ENCODE measurements around the gene THEMIS. TPM values are rescaled to one million over a fixed set of nuclear protein-coding genes. Genes with fewer than 3 reads are reported as not detected.
A peak's percentile ranks its signal among the peaks of the same experiment; 100 is the strongest.
"Not testable (repeated sequence)": the region's sequence is repeated elsewhere in the genome, so short reads cannot be mapped to it uniquely, and the experiment has no call there.

The THEMIS gene
- total RNA-seq, 2 experiments from 2014 or later, result 142 to 144 TPM

DNA sequence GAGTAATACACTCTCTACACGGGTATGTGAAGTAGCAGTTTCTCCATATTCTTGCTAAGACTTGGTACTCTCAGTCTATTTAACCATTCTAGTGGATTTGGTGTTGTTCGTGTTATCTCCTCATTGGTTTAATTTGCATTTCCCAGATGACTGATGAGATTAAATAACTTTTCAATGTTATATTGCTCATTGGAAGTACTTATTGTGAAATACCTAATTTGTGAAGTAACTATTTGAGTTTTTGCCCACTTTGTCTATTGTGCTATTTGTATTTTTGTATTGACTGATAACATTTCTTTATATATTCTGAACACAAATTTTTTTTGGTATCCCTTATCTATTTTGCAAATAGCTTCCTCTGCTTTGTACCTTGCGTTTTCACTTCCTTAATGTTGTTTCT is 167.9 kb downstream of the THEMIS start:
- peaks cover 54% of the 10 kb centered on the region for H3K36me3 Mint-ChIP-seq (ENCODE audit: low read depth)
- peaks cover 27% of the 10 kb centered on the region for H3K4me1 Mint-ChIP-seq (ENCODE audit: low read depth)
- ChIA-PET CTCF (no interaction called here), POLR2A (no interaction called here)
- H3K27me3 Mint-ChIP-seq (ENCODE audit: low read depth), result no peaks in the 10 kb centered on the region
- no peaks in the 10 kb centered on the region for H3K9me3 Mint-ChIP-seq (ENCODE audit: insufficient read depth)
- DNase-seq (no peak), ATAC-seq (no peak)
- no peak overlapping the region for H3K4me3 Mint-ChIP-seq
- H3K27ac Mint-ChIP-seq, result no peak overlapping the region

DNA sequence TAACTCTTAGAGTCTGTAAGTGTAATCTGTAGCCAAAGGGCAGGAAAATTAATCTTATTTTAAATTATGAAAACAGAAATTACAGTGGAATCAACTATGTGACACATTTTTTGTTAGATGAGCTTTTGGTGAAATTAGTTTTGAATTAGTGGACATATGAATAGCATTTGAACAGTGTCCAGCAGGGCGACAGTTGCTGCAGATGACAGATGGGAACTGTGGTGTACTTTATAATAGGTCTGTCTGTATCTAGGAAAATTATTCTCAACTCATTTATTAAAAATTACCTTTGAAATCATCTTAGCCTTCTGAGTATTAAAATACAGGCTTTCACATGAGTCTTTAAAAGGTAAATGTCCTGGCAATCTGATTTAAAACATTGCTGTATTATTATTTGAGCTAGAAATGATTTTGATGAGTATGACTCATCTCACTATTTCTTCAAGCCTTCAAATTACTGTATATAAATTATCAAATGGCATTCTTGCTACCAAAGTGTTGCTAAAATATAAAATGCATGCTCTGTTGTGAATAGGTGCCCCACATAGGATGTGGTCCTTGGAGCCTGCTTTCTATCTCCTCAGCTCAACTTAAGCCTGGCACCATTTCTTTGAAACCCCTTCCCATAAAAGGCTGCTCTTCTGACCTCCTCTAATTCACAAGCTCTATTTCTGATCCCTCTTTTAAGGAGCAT is 173.5 kb downstream of the THEMIS start:
- H3K4me1 Mint-ChIP-seq (ENCODE audit: low read depth), result peaks cover 10% of the 10 kb centered on the region
- ATAC-seq (no peak), DNase-seq (no peak)
- no peaks in the 10 kb centered on the region for H3K27me3 Mint-ChIP-seq (ENCODE audit: low read depth)
- H3K4me3 Mint-ChIP-seq, result no peak overlapping the region
- ChIA-PET POLR2A (no interaction called here), CTCF (interaction anchor here (1.0 to 1.8 kb wide), 4 partner anchors 9 to 601 kb away, joined by 3 to 8 read pairs (median 3); no protein-coding TSS in a partner anchor)
- H3K36me3 Mint-ChIP-seq (ENCODE audit: low read depth), result peaks cover 64% of the 10 kb centered on the region
- H3K9me3 Mint-ChIP-seq (ENCODE audit: insufficient read depth), result no peaks in the 10 kb centered on the region
- peak overlapping the region; percentile 27 for H3K27ac Mint-ChIP-seq

DNA sequence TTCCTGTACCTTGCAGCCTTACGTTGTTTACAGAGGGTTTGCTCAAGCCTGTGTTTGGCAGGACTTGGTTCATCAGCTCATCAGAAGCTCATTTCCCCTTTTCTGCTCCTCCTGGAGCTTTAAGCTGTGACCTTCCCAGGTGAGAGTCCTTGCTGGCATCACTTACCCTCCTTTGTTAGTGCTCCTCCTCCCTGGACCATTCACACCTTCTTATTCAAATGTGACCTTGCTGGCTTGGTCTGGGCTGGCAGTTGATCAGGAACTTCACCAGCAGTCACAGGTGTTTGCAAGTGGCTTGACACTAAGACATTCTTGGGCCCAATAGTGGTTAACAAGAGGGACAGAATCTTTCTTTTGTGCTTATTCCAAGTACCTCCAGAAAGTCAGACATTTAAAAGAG is 175.0 kb downstream of the THEMIS start:
- H3K9me3 Mint-ChIP-seq (ENCODE audit: insufficient read depth), result no peaks in the 10 kb centered on the region
- H3K36me3 Mint-ChIP-seq (ENCODE audit: low read depth), result peaks cover 65% of the 10 kb centered on the region
- peaks cover 8% of the 10 kb centered on the region for H3K4me1 Mint-ChIP-seq (ENCODE audit: low read depth)
- H3K27me3 Mint-ChIP-seq (ENCODE audit: low read depth), result no peaks in the 10 kb centered on the region
- no peak overlapping the region for H3K4me3 Mint-ChIP-seq
- H3K27ac Mint-ChIP-seq, result no peak overlapping the region
- ATAC-seq, result peak; percentile 23
- POLR2A ChIA-PET, result no interaction called here
- DNase-seq, result no peak
- CTCF ChIA-PET, result interaction anchor here (0.6 kb wide), 1 partner anchor 285 kb away, joined by 3 read pairs; no protein-coding TSS in a partner anchor

DNA sequence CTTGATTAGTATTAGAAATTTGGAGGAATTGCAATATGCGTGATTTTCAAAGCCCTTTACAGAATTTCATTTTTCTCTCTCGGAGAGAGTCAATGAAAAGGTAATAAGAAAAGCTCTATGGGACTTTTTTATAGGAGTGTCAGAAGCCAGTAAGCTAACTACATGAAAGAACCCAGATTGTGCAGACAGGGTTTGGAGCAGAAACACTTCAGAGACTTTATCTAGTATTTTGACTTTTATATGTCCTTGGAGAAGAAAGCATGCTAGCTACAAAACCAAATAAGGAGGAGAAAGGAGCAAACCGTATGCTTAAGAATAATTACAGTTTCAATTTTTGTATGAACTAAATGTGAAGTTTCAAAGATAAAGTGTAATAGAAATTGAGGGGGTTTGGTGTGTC is 182.2 kb downstream of the THEMIS start:
- H3K4me3 Mint-ChIP-seq, result no peak overlapping the region
- H3K27ac Mint-ChIP-seq, result no peak overlapping the region
- ATAC-seq, result no peak
- POLR2A ChIA-PET, result no interaction called here
- peaks cover under 1% of the 10 kb centered on the region for H3K4me1 Mint-ChIP-seq (ENCODE audit: low read depth)
- DNase-seq, result no peak
- CTCF ChIA-PET, result no interaction called here
- H3K36me3 Mint-ChIP-seq (ENCODE audit: low read depth), result peaks cover 70% of the 10 kb centered on the region
- no peaks in the 10 kb centered on the region for H3K27me3 Mint-ChIP-seq (ENCODE audit: low read depth)
- no peaks in the 10 kb centered on the region for H3K9me3 Mint-ChIP-seq (ENCODE audit: insufficient read depth)

DNA sequence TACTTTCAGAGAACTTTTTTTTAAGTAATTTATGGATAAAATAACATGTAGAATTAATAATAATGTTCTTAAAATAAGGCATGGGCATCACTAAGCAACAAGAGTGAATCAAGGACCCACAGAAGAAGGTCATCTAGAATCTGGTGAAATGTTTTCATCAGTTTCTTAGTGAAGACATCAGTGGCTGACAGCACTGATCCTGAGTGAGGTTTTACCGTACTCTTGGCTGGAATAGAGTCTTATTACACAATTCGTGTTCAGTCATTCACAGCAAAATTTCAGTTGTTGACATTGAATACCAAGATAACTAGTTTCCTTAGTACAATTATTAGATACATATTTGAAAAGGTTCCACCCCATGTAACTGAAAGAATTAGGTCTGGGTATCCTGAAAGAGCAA is 183.5 kb downstream of the THEMIS start:
- H3K4me1 Mint-ChIP-seq (ENCODE audit: low read depth), result peaks cover 2% of the 10 kb centered on the region
- H3K4me3 Mint-ChIP-seq, result no peak overlapping the region
- H3K36me3 Mint-ChIP-seq (ENCODE audit: low read depth), result peaks cover 70% of the 10 kb centered on the region
- no peaks in the 10 kb centered on the region for H3K27me3 Mint-ChIP-seq (ENCODE audit: low read depth)
- DNase-seq, result no peak
- POLR2A ChIA-PET, result no interaction called here
- no peak for ATAC-seq
- H3K9me3 Mint-ChIP-seq (ENCODE audit: insufficient read depth), result no peaks in the 10 kb centered on the region
- CTCF ChIA-PET, result no interaction called here
- H3K27ac Mint-ChIP-seq, result no peak overlapping the region

DNA sequence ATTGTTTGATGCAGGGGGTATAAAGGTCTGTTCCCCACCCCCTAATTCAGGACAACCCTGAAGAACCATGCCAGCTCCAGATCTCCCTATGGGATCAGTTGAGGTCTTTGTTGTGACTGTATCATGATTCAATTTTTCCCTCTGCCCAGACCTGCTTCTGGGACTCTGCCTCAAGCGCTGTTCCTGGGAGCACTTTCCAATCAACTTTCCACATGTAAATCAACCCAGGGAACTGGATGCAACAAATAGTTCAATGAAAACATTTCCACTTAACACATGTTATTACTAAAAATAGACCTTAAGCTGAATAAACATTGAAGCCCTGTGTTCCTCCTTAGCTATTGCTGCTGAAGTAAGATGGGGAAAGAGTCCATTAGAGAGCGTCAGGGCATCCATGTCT is 184.4 kb downstream of the THEMIS start:
- no peaks in the 10 kb centered on the region for H3K27me3 Mint-ChIP-seq (ENCODE audit: low read depth)
- H3K36me3 Mint-ChIP-seq (ENCODE audit: low read depth), result peaks cover 74% of the 10 kb centered on the region
- peaks cover 2% of the 10 kb centered on the region for H3K4me1 Mint-ChIP-seq (ENCODE audit: low read depth)
- DNase-seq (no peak), ATAC-seq (no peak)
- ChIA-PET CTCF (interaction anchor here (1.3 kb wide), 1 partner anchor 11 kb away, joined by 3 read pairs; no protein-coding TSS in a partner anchor), POLR2A (no interaction called here)
- no peak overlapping the region for H3K27ac Mint-ChIP-seq
- H3K9me3 Mint-ChIP-seq (ENCODE audit: insufficient read depth), result no peaks in the 10 kb centered on the region
- H3K4me3 Mint-ChIP-seq, result no peak overlapping the region

DNA sequence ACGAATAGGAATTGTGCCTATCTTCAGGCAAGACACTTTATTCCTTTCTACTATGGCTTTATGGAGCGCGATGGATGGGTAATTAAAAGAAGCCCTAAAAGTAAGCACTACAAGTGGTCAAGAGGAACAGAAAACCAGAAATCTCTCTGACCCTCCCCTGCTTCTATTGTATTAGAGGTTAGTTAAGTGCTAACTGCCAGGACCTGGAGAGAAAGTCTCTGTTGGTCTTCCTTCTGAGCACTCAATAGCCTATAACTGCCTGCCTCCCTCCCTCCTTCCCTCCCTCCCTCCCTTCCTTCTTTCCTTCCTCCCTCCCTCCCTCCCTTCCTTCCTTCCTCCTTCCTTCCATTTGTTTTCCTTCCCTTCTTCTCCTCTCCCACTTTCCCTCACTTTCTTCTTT is 190.2 kb downstream of the THEMIS start:
- Mint-ChIP-seq H3K27ac (peak overlapping the region; percentile 12), H3K36me3 (ENCODE audit: low read depth) (peaks cover 77% of the 10 kb centered on the region), H3K9me3 (ENCODE audit: insufficient read depth) (peaks cover 5% of the 10 kb centered on the region), H3K4me1 (ENCODE audit: low read depth) (peaks cover 2% of the 10 kb centered on the region), H3K27me3 (ENCODE audit: low read depth) (no peaks in the 10 kb centered on the region), H3K4me3 (no peak overlapping the region)
- CTCF ChIA-PET, result interaction anchor here (0.6 to 1.4 kb wide), 2 partner anchors 26 to 279 kb away, joined by 3 to 4 read pairs; no protein-coding TSS in a partner anchor
- POLR2A ChIA-PET, result interaction anchor here (0.6 kb wide), 1 partner anchor 43 kb away, joined by 3 read pairs; no protein-coding TSS in a partner anchor
- no peak for DNase-seq
- ATAC-seq, result no peak

DNA sequence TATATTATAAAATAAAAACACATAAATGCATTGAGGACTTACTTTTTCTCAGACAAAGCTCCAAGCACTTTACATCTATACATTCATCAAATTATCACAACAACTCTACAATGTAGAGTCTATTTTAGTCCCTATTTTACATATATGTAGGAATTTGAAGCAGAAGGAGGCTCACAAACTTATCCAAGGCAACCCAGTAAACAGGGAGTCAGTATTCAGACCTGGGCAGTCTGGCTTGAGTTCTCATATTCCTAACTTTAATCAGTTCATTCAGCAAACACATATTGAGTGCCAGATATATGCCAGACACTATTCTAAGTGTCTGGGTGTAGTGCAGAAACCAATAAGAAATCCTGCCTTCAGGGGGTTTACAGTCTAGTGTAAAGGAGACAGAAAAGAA is 194.6 kb downstream of the THEMIS start:
- Mint-ChIP-seq H3K36me3 (ENCODE audit: low read depth) (peaks cover 73% of the 10 kb centered on the region), H3K4me1 (ENCODE audit: low read depth) (no peaks in the 10 kb centered on the region), H3K27me3 (ENCODE audit: low read depth) (no peaks in the 10 kb centered on the region), H3K27ac (no peak overlapping the region), H3K4me3 (no peak overlapping the region), H3K9me3 (ENCODE audit: insufficient read depth) (peaks cover 5% of the 10 kb centered on the region)
- CTCF ChIA-PET, result no interaction called here
- POLR2A ChIA-PET, result no interaction called here
- no peak for DNase-seq
- no peak for ATAC-seq

DNA sequence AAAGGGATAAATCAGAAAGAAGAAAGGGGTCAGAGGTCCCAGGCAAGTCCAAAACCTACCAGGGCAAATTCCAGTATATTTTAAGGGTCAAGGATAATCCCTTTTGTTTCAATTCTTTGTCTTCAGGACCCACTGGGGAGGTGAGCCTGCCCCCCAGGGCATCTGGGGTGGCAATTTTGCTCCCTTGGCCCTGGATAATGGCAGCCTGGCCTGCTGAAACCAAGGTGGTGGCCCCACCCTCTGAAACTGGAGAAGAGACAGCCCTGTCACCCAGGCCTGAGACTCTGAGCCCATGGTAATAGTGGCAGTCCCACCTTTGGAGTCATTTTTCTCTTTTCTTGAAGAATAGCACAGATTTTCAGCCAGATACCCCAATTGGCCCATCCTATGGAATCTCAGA is 205.8 kb downstream of the THEMIS start:
- no peaks in the 10 kb centered on the region for H3K27me3 Mint-ChIP-seq (ENCODE audit: low read depth)
- ChIA-PET CTCF (no interaction called here), POLR2A (no interaction called here)
- ATAC-seq (no peak), DNase-seq (no peak)
- no peak overlapping the region for H3K27ac Mint-ChIP-seq
- no peak overlapping the region for H3K4me3 Mint-ChIP-seq
- H3K9me3 Mint-ChIP-seq (ENCODE audit: insufficient read depth), result no peaks in the 10 kb centered on the region
- peaks cover 70% of the 10 kb centered on the region for H3K36me3 Mint-ChIP-seq (ENCODE audit: low read depth)
- H3K4me1 Mint-ChIP-seq (ENCODE audit: low read depth), result no peaks in the 10 kb centered on the region

DNA sequence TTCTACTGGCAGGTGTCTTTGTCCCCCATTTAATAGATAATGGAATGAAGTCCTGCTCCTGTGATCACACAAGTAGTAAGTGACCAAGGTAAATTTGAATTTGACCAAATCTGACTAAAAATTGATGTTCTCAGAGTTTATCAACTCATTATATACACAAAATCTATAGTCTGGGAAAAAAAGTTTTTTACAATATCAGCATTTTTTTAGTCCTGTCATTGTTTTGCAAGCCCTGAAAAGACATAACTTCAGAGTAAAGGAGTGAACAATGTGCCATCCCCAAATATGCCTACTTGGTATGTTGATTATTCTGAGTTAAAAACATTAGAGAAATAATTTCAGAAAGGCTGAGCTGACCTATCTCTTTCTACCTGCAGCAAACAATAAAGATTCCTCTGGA is 209.7 kb downstream of the THEMIS start:
- H3K9me3 Mint-ChIP-seq (ENCODE audit: insufficient read depth), result peaks cover 17% of the 10 kb centered on the region
- ChIA-PET POLR2A (no interaction called here), CTCF (no interaction called here)
- no peak overlapping the region for H3K4me3 Mint-ChIP-seq
- no peak for DNase-seq
- no peak for ATAC-seq
- H3K36me3 Mint-ChIP-seq (ENCODE audit: low read depth), result peaks cover 72% of the 10 kb centered on the region
- H3K27ac Mint-ChIP-seq, result no peak overlapping the region
- H3K4me1 Mint-ChIP-seq (ENCODE audit: low read depth), result no peaks in the 10 kb centered on the region
- H3K27me3 Mint-ChIP-seq (ENCODE audit: low read depth), result no peaks in the 10 kb centered on the region

DNA sequence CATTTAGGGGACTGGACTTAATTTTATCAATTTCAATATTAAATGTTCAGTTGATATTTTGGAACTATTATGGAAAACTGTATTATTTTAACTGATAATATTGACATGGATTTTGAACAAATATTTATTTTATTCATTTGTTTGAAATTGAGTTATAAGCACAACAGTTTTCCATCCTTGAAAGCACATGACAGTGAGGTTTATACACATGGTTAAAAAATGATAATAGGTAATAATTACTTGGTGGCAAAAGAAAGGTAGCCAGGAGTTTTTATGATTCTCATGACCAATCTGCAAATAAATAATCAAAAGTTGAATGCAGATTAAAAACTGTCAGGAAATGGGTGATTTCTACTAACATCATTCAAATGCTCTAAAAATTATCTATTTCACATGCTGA is 210.3 kb downstream of the THEMIS start:
- POLR2A ChIA-PET, result no interaction called here
- no peak for ATAC-seq
- H3K27ac Mint-ChIP-seq, result no peak overlapping the region

DNA sequence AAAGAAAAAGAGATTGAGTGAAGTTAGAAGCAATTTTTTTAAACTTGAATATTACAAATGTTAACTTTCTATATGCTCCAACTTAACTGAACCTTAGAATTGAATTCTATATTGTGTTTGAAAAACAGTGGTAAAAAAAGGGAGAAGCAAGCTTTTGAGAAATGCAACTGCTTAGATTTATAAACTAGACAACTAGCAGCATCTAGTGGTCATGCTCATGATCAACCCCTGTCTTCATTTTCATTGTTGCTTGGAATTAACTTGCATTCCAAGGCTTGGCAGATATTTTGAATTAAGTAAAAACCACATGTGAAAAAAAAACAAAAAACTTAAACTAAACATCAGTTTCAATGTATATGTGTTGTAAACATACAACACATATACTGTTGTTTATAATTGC is 210.8 kb downstream of the THEMIS start:
- ChIA-PET POLR2A (no interaction called here), CTCF (no interaction called here)
- Mint-ChIP-seq H3K27ac (no peak overlapping the region), H3K36me3 (ENCODE audit: low read depth) (peaks cover 64% of the 10 kb centered on the region), H3K27me3 (ENCODE audit: low read depth) (no peaks in the 10 kb centered on the region), H3K4me1 (ENCODE audit: low read depth) (no peaks in the 10 kb centered on the region), H3K4me3 (no peak overlapping the region), H3K9me3 (ENCODE audit: insufficient read depth) (peaks cover 17% of the 10 kb centered on the region)
- DNase-seq, result no peak
- ATAC-seq, result no peak

More for the DNA sequence above, 210.3 kb downstream of the THEMIS start:
- H3K27me3 Mint-ChIP-seq (ENCODE audit: low read depth), result no peaks in the 10 kb centered on the region
- H3K9me3 Mint-ChIP-seq (ENCODE audit: insufficient read depth), result peaks cover 17% of the 10 kb centered on the region
- no peaks in the 10 kb centered on the region for H3K4me1 Mint-ChIP-seq (ENCODE audit: low read depth)
- no peak overlapping the region for H3K4me3 Mint-ChIP-seq
- H3K36me3 Mint-ChIP-seq (ENCODE audit: low read depth), result peaks cover 69% of the 10 kb centered on the region
- CTCF ChIA-PET, result no interaction called here
- no peak for DNase-seq

DNA sequence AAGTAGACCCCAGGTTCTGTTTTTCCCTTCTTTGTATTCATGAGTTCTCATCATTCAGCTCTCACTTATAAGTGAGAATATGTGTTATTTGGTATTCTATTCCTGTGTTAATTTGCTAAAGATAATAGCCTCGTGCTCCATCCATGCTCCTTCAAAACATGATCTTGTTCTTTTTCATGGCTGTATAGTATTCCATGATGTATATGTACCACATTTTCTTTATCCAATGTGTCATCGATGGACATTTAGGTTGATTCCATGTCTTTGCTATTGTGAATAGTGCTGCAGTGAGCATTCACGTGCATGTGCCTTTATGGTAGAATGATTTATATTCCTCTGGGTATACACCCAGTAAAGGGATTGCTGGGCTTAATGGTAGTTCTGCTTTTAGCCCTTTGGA is 213.4 kb downstream of the THEMIS start:
- H3K27ac Mint-ChIP-seq; POLR2A ChIA-PET; CTCF ChIA-PET; H3K27me3 Mint-ChIP-seq (ENCODE audit: low read depth); H3K4me1 Mint-ChIP-seq (ENCODE audit: low read depth); ATAC-seq; H3K4me3 Mint-ChIP-seq; DNase-seq: not testable (repeated sequence)
- Mint-ChIP-seq H3K36me3 (ENCODE audit: low read depth) (peaks cover 47% of the 10 kb centered on the region), H3K9me3 (ENCODE audit: insufficient read depth) (peaks cover 17% of the 10 kb centered on the region)
